HG03045 (cell line): ENCODE measurements around the gene THAP9.

ENCODE experiments used
- ATAC-seq: cut with Tn5 transposase; IDR thresholded peaks from one replicate; pipeline ENCODE4 v1.9.1; 2021; ENCODE audit warnings: mild to moderate bottlenecking, moderate library complexity; ENCODE audit not compliant: unreplicated experiment

Gene THAP9

DNA sequence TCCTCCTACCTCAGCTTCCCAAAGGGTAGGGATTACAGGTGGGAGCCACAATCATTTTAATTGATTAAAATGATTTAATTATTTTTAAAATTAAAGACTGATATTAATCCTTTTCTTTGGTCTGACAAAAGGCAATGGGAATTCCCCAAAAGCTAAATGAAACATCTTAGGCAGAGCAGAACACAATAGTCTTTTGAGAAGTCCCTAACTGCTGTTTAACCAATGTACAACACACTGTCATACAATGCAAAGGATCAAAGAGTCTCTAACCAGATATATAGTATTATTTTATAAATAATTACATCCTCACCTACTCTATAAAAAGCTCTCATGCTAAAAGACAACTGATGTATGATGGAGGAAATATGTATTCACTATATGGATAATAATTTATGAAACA, 47.0 kb downstream of the THAP9 start:
- ATAC-seq = no peak

DNA sequence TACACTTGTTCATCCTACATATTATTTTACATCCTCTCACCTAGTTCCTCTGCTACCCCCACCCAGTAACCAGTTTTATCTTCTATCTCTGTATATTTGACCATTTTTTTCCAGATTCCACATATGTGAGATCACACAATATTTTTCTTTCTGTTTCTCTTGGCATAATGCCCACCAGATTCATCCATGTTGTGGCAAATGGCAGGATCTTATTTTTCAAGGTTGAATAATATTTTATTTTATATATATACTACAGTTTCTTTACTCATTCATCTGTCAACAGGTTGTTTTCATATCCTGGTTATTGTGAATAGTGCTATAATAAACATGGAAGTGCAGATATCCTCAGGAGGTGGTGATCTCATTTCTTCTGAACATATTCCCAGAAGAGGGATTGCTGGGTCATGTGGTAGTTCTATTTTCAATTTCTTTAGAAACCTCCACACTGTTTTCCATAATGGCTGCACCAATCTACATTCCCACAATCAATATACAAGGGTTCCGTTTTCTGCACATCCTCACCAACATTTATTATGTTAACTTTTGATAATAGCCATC, 48.2 kb downstream of the THAP9 start:
- no peak for ATAC-seq

DNA sequence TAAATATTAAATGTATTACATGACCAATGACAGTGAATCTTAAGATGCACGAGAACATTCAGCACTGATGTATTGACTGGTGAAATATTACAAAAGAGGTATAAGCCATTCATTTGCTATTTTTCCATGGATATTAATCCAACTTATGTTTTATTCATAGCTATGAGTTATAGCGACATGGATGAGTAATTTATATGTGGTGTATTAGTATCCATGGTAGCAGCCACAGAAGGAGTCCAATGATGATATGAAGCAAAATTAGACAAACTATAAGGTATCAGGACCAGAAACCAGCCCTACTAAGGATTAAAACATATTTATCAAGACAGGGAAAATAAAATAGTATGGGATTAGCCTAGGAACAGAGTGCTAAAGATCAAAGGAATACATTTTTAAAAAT, 50.7 kb downstream of the THAP9 start:
- ATAC-seq = no peak

DNA sequence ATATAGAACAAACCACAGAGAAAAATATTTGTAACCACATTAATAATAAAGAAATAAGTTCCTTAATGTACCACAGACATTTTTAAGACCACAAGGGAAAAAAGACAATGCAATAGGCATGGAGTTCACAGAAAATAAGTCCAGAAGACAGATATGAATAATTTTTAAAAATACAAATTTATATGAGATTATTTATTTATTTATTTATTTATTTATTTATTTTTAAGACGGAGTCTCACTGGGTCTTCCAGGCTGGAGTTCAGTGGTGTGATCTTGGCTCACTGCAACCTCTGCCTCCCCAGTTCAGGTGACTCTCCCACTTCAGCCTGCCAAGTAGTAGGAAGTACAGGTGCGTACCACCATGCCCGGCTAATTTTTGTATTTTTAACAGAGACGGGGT, 53.7 kb downstream of the THAP9 start:
- ATAC-seq = no peak

DNA sequence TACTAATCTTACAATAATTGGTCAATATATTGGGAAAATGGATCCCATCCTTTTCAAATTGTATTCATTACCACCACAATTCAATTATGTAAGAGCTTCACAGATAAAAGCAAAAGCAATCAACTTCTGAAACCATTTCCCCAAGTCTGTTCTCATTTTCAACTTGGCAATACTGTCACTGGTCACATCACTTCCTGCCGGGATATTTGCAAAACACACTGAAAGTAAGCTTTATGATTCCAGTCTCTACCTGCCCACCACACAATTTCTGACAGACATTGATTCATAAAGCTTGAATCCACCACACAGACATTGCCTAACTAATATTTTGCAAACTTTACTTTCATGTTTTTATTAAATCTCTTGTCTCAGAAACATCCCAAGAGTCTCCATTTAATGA, 56.5 kb downstream of the THAP9 start:
- ATAC-seq = no peak

DNA sequence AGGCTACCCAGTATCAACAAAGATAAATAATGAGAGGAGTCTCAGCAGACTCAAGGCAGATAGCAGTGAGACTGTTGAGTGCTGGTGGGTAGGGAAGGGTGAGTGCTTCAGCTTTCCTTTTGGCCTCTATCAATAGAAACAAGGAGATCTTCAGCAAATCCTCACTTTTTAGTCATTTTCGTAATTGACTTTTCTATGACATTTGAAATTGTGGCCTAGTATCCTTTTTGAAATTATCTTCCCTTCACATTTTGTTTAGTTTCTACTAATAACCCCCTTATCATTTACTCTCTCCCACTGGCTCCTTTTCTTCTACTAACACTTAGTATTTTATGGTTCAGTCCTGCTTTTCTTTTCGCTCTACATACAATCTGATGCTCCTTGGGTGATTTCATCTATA, 65.2 kb downstream of the THAP9 start:
- no peak for ATAC-seq

DNA sequence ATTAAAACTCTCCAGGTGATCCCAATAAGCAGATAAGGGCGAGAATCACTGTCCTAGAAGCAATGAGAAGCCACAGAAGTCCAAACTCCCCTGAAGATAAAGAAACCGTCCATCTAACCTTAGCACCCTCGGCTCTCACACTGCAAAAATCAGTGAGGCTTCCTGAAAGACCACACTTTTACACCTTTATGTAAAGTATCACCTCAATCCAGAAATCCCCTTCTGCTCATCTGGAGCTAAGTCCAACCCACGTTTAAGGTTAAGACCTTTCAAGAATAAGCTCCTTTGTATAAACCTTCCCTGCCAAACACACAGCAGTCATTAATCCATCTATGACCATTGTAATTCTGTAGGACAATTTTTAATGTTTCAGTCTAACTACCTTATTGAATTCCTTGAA, 68.4 kb downstream of the THAP9 start:
- no peak for ATAC-seq

DNA sequence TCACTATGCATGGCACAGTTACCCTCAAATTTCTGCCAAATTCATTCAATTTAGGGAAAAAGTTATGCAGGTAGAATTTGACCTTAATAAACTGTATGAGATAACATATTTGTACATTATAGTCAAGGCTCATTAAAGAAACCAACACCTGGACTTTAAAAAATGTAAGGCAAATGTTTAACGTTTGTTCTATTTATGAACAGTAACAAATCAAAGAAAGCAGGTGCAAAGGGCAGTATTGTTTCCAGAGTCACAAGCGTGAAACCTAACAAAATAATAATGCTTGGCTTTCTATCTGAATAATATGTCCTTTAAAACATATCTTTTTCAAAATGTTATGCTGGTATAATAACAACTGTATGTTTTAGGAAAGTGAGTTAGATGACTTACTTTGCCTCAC, 68.9 kb downstream of the THAP9 start:
- ATAC-seq = no peak
